ENCODE results near the gene SLC19A2.
"Not testable (repeated sequence)": the region's sequence is repeated elsewhere in the genome, so short reads cannot be mapped to it uniquely, and the experiment has no call there.

The SLC19A2 gene

GRCh38 chr1:169485431-169486280 lies at the start of gene SLC19A2:
TSS of gene SLC19A2 (minus strand) at chr1:169485944. CDS start at chr1:169485766, 178 bp downstream.
- peak; percentile 96 for DNase-seq

GRCh38 chr1:169534653-169535052 lies 48.9 kb upstream of the SLC19A2 start:
- DNase-seq, result no peak

- not testable (repeated sequence) for DNase-seq
These were observed 47.9 kb upstream of the SLC19A2 start for GRCh38 chr1:169533528-169534190.

GRCh38 chr1:169530448-169530847 lies 44.7 kb upstream of the SLC19A2 start:
- no peak for DNase-seq

GRCh38 chr1:169529068-169529642 lies 43.4 kb upstream of the SLC19A2 start:
- DNase-seq, result no peak

- DNase-seq, result no peak
These were observed 42.7 kb upstream of the SLC19A2 start for GRCh38 chr1:169528215-169529067.

- no peak for DNase-seq
These were observed 41.9 kb upstream of the SLC19A2 start for GRCh38 chr1:169527451-169528214.

GRCh38 chr1:169527001-169527400 lies 41.3 kb upstream of the SLC19A2 start:
- DNase-seq, result no peak

- no peak for DNase-seq
These were observed 40.5 kb upstream of the SLC19A2 start for GRCh38 chr1:169526120-169526832.

GRCh38 chr1:169525391-169525790 lies 39.6 kb upstream of the SLC19A2 start:
- DNase-seq, result no peak

GRCh38 chr1:169523904-169524303 lies 38.2 kb upstream of the SLC19A2 start:
- no peak for DNase-seq

GRCh38 chr1:169521226-169521625 lies 35.5 kb upstream of the SLC19A2 start:
- DNase-seq, result no peak

GRCh38 chr1:169517558-169518186 lies 31.9 kb upstream of the SLC19A2 start:
- DNase-seq, result no peak

- DNase-seq, result no peak
These were observed 29.9 kb upstream of the SLC19A2 start for GRCh38 chr1:169515641-169516040.

GRCh38 chr1:169514566-169515270 lies 29.0 kb upstream of the SLC19A2 start:
- no peak for DNase-seq

GRCh38 chr1:169513208-169513607 lies 27.5 kb upstream of the SLC19A2 start:
- no peak for DNase-seq

- no peak for DNase-seq
These were observed 25.7 kb upstream of the SLC19A2 start for GRCh38 chr1:169511316-169512005.

GRCh38 chr1:169510060-169510459 lies 24.3 kb upstream of the SLC19A2 start:
- DNase-seq, result no peak

- no peak for DNase-seq
These were observed 23.6 kb upstream of the SLC19A2 start for GRCh38 chr1:169509354-169509753.
